Tibial nerve (tissue), 3 donors: Measurements from ENCODE around the gene SIRT3.

Source experiments
- POLR2A ChIP-seq, 2 donors: fragments of 450-650 bp; IDR thresholded peaks; one replicate each; pipeline ENCODE4 v1.6.1; 2017; ENCODE audit warnings: antibody characterized with exemption in 2 of 2, mild to moderate bottlenecking in 2 of 2, moderate library complexity in 2 of 2
- TF ChIP-seq, protein P1 (sequence below), 5 experiments: fragments of 200-600 bp in 3 of 5; fragments of 450-650 bp in 2 of 5; sonication (generic) in 3 of 5; IDR thresholded peaks; one replicate each; pipeline ENCODE4 v1.5.1; 2016 to 2019; ENCODE audit warnings: antibody characterized with exemption in 5 of 5, mild to moderate bottlenecking in 3 of 5, moderate library complexity in 2 of 5

- TF ChIP-seq, protein P1, sequence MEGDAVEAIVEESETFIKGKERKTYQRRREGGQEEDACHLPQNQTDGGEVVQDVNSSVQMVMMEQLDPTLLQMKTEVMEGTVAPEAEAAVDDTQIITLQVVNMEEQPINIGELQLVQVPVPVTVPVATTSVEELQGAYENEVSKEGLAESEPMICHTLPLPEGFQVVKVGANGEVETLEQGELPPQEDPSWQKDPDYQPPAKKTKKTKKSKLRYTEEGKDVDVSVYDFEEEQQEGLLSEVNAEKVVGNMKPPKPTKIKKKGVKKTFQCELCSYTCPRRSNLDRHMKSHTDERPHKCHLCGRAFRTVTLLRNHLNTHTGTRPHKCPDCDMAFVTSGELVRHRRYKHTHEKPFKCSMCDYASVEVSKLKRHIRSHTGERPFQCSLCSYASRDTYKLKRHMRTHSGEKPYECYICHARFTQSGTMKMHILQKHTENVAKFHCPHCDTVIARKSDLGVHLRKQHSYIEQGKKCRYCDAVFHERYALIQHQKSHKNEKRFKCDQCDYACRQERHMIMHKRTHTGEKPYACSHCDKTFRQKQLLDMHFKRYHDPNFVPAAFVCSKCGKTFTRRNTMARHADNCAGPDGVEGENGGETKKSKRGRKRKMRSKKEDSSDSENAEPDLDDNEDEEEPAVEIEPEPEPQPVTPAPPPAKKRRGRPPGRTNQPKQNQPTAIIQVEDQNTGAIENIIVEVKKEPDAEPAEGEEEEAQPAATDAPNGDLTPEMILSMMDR (IDR thresholded peaks at IDR 0.05) = no peak
- no peak for TF ChIP-seq POLR2A (IDR thresholded peaks at IDR 0.05)
These were observed 16.5 kb upstream of the SIRT3 start for GRCh38 chr11:252666-253065.
